Activated CD8-positive, alpha-beta memory T cell treated with anti-CD3 and anti-CD28 coated beads for 24 hours (primary cell): ENCODE data around the gene FAM83E.
"Not testable (repeated sequence)": the region's sequence is repeated elsewhere in the genome, so short reads cannot be mapped to it uniquely, and the experiment has no call there.

ENCODE experiments used
- DNase-seq: peaks from one replicate; pipeline ENCODE4 v3.0.0-alpha.2; 2020

The FAM83E gene

GRCh38 chr19:48614436-48615230 lies at the start of gene FAM83E:
FAM83E (minus strand) TSS chr19:48615076; CDS start chr19:48613372, 1,704 bp downstream.
- DNase-seq: no peak

GRCh38 chr19:48664476-48664875 lies 49.6 kb upstream of the FAM83E start:
- DNase-seq: no peak

- no peak for DNase-seq
These were observed 48.8 kb upstream of the FAM83E start for GRCh38 chr19:48663667-48664066.

GRCh38 chr19:48661711-48662090 lies 46.8 kb upstream of the FAM83E start:
- no peak for DNase-seq

- peak; percentile 93 for DNase-seq
These were observed 46.2 kb upstream of the FAM83E start for GRCh38 chr19:48660852-48661710.

GRCh38 chr19:48659768-48660167 lies 44.9 kb upstream of the FAM83E start:
- no peak for DNase-seq

- no peak for DNase-seq
These were observed 43.6 kb upstream of the FAM83E start for GRCh38 chr19:48658483-48658882.

- not testable (repeated sequence) for DNase-seq
These were observed 43.0 kb upstream of the FAM83E start for GRCh38 chr19:48657828-48658227.

GRCh38 chr19:48656840-48657474 lies 42.1 kb upstream of the FAM83E start:
- DNase-seq: no peak

- DNase-seq: no peak
These were observed 39.6 kb upstream of the FAM83E start for GRCh38 chr19:48654299-48655059.

GRCh38 chr19:48651683-48652048 lies 36.8 kb upstream of the FAM83E start:
- DNase-seq: no peak

- no peak for DNase-seq
These were observed 36.3 kb upstream of the FAM83E start for GRCh38 chr19:48650974-48651682.

- no peak for DNase-seq
These were observed 33.3 kb upstream of the FAM83E start for GRCh38 chr19:48648134-48648533.

- no peak for DNase-seq
These were observed 31.9 kb upstream of the FAM83E start for GRCh38 chr19:48646722-48647216.

- DNase-seq: peak; percentile 98
These were observed 31.3 kb upstream of the FAM83E start, which contains the start of gene CA11 for GRCh38 chr19:48646001-48646721. CA11 (minus strand) TSS chr19:48646187; CDS start chr19:48645632, 555 bp downstream.

- DNase-seq: no peak
These were observed 30.7 kb upstream of the FAM83E start for GRCh38 chr19:48645620-48646000.

- peak; percentile 87 for DNase-seq
These were observed 30.2 kb upstream of the FAM83E start for GRCh38 chr19:48644839-48645619.

GRCh38 chr19:48644355-48644754 lies 29.5 kb upstream of the FAM83E start:
- no peak for DNase-seq

- DNase-seq: no peak
These were observed 28.0 kb upstream of the FAM83E start for GRCh38 chr19:48642862-48643261.

- no peak for DNase-seq
These were observed 27.0 kb upstream of the FAM83E start for GRCh38 chr19:48641850-48642249.
